ENCODE data around the gene DFFA.

- TF ChIP-seq CTCF (IDR thresholded peaks at IDR 0.05) (no peak), CHD4 (IDR thresholded peaks at IDR 0.05; ENCODE audit: borderline replicate concordance) (no peak), BHLHE40 (IDR thresholded peaks at IDR 0.05; ENCODE audit: low read depth, low read length) (no peak), RNF2 (IDR thresholded peaks at IDR 0.05; ENCODE audit: borderline replicate concordance, low read depth) (no peak), ZFP36 (IDR thresholded peaks at IDR 0.05; ENCODE audit: borderline replicate concordance, partially characterized antibody) (no peak), MAZ (IDR thresholded peaks at IDR 0.05; ENCODE audit: borderline replicate concordance, low read depth, low read length) (no peak), RAD21 (conservative IDR thresholded peaks at IDR 0.05 in 1 of 2, IDR thresholded peaks at IDR 0.05 in 1 of 2) (no peak; a peak in 1 of 5 replicates)
Observed at GRCh38 chr1:10415211-10415930, 57.0 kb downstream of the DFFA start.

All from A549 (cell line).